ENCODE results near the gene TOR1B.
"Not testable (repeated sequence)": the region's sequence is repeated elsewhere in the genome, so short reads cannot be mapped to it uniquely, and the experiment has no call there.

TOR1B gene

DNA sequence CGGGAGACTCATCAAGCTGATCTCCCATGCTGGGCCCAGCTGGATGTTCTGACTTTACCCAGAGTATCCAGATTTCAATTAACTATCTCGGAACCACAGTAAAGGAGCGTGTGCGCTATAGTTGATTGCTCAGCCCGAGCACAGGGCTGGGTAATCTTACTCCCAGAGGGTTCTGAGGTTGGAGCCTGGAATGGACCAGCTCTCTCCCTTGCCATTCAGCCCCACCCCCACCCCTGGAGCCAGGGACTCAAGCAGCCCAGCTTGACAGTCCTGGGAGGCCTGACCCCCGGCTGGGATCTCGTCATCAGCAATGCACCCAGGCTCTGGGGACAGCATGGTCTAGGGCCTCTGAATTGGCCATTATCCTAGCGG is 26.4 kb upstream of the TOR1B start:
- DNase-seq (ENCODE audit: low read depth in 2 of 3, low spot score in 2 of 3), result no peak

DNA sequence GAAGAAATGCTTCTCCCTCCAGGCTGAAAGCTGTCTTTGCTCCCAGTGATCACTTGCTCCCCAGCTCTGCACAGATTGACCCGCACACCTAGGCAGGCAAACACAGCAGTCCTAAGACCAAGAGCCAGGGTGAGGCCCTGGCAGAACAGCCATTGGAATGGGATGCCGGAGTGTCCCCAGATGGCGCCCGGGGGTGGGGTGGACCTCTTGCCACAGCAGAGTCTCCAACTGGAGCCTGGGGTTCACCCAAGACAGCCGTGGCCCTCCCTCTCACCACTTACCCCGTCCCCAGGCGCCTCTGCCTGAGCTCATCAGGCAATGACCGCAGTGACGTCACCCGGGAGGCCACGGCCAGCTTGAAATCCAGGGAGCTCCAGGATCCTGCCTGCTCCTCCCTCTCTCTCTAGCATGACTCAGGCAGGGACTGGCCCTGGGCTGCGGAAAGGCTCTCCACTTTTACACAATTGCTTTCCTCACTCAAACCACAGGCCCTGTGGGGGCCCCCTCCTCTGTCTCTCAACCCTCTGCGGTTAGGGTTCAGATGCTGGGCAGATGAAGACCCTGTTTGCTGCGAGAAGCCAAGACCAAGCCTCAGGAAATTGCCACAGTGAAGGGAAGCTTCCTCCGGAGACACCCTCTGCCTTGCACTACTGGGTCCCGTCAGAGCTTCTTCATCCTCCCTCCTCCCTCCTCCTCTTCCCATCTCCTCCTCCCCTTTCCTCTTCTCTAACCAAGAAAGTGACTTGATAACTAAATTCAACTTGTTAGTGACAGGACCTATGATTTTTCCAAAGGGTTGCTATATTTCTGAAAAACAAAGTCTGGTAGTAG is 25.8 kb upstream of the TOR1B start:
- peak; percentile 36 to 59 (median 45) for DNase-seq (ENCODE audit: low read depth in 2 of 3, low spot score in 2 of 3)

DNA sequence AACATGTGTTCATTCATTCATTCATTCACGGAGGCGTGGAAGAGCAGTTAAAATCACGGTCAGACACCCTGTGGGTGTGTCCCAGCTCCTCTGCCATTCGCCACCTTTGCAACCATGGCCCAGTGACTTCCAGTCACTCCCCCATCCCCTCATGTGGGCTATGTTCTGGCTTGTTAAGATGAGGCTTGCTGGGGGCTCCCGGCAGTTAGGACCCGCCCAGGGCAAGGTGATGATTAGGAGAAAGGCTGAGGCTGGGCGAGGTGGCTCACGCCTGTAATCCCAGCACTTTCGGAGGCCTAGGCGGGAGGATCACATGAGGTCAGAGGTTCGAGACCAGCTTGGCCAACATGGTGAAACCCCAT is 25.2 kb upstream of the TOR1B start:
- no peak for DNase-seq (ENCODE audit: low read depth in 2 of 3, low spot score in 2 of 3)

DNA sequence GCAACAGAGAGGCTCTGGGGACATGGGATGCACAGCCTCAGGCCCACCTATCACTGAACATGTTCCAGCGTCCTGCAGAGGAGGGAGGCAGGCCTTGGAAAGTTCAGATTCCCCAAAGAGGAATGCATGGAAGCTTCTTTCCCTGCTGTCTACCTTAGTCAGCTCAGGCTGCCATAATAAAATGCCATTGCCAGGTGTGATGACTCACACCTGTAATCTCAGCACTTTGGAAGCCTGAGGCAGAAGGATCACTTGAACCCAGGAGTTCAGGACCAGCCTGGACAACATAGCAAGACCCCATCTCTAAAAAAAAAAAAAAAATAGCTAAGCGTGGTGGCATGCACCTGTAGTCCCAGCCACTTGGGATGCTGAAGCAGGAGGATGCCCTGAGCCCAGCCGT is 24.5 kb upstream of the TOR1B start:
- no peak for DNase-seq (ENCODE audit: low read depth in 2 of 3, low spot score in 2 of 3)

DNA sequence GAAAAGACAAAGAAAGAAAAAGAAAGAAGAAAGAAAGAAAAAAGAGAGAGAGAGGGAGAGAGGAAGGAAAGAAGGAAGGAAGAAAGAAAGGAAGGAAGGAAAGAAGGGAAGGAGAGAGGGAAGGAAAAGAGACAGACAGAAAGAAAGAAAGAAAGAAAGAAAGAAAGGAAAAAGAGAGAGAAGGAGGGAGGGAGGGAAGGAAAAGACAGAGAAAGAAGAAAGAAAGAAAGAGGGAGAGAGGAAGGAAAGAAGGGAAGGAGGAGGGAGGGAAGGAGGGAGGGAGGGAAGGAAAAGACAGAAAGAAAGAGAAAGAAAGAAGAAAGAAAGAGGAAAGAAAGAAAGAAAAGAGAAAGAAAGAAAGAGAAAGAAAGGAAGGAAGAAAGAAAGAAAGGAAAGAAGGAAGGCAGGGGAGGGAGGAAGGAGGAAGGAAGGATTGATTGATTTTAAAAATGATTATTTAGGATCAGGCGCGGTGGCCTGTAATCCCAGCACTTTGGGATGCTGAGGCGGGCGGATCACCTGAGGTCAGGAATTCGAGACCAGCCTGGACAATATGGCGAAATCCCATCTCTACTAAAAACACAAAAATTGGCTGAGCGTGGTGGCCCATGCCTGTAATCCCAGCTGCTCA is 23.3 kb upstream of the TOR1B start:
- no peak for DNase-seq (ENCODE audit: low read depth in 2 of 3, low spot score in 2 of 3)

DNA sequence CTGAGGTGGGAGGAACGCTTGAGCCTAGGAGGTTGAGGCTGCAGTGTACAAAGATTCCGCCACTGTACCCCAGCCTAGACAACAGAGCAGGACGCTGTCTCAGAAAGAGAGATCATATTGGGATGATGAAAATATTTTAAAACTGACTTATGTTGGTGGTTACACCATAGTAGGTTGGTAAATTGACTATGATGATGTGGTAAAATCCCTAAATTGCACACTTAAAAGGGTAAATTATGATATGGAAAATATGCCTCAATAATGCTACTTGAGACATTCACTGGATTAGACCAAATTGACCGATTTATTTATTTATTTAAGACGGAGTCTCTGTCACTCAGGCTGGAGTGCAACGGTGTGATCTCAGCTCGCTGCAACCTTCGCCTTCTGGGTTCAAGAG is 21.9 kb upstream of the TOR1B start:
- no peak for DNase-seq (ENCODE audit: low read depth in 2 of 3, low spot score in 2 of 3)

DNA sequence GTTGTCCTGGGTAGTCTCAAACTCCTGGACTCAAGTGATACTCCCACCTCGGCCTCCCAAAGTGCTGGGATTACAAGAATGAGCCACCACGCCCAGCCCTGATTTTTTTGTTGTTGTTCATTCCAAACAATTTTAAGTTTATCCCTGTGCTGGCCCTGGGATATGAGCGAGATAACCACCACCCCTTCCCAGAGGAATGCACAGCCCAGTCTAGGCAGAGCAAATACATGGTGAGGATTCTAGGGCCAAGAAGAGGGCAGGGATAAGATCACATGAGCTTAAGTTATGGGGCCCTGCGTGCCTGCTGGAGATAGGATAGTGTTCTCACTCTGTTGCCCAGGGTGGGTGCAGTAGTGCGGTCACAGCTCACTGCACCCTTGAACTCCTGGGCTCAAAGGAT is 21.0 kb upstream of the TOR1B start:
- DNase-seq (ENCODE audit: low read depth in 2 of 3, low spot score in 2 of 3), result no peak

DNA sequence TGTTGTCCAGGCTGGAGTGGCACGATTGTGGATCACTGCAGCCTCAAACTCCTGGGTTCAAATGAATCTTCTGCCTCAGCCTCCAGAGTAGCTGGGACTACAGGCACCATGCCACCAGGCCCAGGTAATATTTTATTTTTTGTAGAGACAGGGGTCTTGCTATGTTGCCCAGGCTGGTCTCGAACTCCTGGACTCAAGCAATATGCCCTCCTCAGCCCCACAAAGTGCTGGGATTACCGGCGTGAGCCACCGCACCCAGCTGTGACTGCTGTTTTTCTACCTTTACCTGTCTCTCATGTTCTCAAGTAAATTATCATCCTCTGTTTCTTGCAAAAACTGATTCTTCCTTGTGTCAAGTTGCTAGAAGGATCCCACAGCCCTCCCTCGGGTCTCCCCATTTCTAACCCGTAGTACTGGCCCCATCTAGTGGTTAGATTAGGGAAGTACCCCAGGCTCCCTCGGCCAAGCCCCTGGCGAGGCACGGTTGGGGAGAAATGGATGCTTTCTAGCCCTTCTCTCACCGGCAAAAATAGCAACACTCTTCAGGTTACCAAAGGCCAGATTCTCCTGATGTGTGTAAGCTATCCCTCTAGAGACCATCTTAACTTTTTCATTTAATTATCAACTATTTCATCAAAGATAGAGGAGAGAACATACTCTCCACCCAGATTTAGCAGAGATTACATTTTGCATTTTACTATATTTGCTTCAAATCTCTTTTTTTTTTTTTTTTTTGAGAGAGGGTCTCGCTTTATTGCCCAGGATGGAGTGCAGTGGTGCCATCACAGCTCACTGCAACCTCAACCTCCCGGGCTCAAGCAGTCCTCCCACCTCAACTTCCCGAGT is 19.2 kb upstream of the TOR1B start:
- DNase-seq (ENCODE audit: low read depth in 2 of 3, low spot score in 2 of 3), result peak; percentile 42 to 61 (median 54)

DNA sequence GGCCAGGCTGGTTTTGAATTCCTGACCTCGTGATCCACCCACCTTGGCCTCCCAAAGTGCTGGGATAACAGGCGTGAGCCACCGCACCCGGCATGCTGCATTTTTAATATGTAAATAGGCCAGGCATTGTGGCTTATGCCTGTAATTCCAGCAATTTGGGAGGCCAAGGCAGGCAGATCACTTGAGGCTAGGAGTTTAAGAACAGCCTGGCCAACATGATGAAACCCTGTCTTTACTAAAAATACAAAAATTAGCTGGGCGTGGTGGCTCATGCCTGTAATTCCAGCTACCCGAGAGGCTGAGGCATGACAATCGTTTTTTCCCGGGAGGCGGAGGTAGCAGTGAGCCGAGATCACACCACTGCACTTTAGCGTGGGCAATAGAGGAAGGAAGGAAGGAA is 18.0 kb upstream of the TOR1B start:
- not testable (repeated sequence) for DNase-seq (ENCODE audit: low read depth in 2 of 3, low spot score in 2 of 3)

DNA sequence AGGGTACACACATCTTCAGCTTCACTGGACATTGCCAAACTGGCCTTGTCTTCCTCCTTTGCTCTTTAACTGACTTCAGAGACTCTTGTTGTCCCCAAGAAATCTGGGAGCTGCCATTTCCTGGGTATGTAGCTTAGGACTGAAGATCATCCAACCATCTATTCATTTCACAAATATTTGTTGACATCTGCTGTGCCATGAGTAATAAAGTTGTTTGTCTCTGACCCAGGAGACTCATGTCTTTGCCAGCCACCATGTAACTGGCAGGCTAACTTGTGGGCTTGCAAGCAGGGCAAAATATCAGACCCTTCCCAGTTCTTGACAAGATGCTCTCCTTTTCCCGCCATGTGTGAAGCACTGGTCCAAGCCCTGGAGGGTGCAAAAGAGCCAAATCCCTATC is 17.1 kb upstream of the TOR1B start:
- DNase-seq (ENCODE audit: low read depth in 2 of 3, low spot score in 2 of 3), result no peak

DNA sequence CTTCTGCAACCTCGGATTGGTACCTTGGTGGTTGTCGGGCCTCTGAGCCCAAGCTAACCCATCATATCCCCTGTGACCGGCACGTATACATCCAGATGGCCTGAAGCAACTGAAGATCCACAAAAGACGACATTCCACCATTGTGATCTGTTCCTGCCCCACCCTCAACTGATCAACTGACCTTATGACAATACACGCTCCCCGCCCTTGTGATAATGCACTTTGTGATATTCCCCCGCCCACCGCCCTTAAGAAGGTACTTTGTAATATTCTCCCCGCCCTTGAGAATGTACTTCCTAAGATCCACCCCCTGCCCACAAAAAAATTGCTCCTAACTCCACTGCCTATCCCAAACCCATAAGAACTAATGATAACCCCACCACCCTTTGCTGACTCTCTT is 16.5 kb upstream of the TOR1B start:
- no peak for DNase-seq (ENCODE audit: low read depth in 2 of 3, low spot score in 2 of 3)

DNA sequence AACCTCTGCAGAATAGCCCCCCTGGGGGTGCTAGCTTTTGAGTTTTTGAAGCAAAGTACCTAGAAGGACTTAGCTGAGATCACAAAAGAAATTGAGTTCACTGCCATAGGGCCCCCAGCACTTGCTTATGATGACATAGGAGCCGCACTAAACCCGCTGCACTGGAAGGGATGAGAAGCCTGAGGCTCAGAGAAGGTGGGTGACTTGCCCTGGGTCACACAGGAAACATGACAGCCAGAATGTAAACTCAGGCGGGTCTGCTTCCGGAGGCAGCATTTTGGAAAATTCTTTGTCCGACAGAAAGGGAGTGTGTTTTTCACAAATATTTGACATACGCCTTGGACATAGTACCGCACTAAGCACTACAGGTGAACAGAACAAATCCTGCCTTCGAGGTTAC is 8.4 kb upstream of the TOR1B start:
- no peak for DNase-seq (ENCODE audit: low read depth in 2 of 3, low spot score in 2 of 3)

DNA sequence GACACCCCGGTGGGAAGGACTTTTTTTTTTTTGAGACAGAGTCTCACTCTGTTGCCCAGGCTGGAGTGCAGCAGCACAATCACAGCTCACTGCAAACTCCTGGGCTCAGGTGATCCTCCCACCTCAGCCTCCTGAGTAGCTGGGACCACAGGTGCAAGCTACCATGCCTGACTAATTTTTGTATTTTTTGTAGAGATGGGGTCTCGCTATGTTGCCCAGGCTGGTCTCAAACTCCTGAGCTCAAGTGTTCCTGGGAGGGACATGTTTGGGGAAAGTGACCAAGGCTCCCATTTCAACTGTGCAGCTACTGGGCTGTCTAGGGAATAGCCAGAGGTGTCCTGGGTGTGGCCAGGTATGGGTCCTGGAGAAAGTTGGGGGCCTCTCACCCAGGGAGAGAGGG is 7.0 kb upstream of the TOR1B start:
- DNase-seq (ENCODE audit: low read depth in 2 of 3, low spot score in 2 of 3), result not testable (repeated sequence)

DNA sequence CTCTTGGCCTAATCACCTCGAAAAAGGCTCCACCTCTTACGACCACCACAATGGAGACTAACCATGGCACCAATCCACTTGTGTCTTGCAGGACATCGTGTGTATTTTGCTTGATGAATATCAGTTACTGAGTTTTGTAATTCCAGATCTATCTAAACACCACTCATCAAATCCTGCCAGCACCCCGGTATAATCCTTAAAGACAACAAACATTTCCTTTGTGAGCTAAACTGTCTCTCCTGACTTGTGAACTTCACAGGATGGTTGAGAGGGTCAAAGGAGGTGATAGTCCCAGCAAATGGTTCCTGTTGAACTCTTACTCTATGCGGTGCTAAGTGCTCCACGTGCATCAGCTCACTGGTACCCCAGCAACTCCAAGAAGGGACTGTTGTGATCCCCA is 4.0 kb upstream of the TOR1B start:
- no peak for DNase-seq (ENCODE audit: low read depth in 2 of 3, low spot score in 2 of 3)

DNA sequence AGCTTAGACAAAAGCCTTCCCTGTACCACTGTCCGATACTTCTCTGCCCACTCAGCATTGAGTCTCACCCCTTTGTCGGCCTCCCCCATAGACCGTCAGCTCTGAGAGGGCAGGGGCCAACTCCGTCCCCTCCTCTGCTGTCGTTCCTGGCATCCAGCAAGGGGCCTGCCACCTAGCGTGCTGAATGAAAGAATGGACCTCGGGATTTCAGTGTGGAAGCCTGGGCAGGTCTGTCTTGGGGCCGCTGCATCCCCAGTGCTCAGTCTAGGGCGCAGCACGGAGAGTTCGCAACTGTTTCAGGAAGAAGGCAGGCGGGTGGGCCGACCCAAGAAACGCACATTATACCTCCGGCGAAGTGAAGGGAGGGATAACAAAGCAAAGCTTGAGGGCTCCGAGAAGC is 1.5 kb upstream of the TOR1B start:
- DNase-seq (ENCODE audit: low read depth in 2 of 3, low spot score in 2 of 3), result no peak

DNA sequence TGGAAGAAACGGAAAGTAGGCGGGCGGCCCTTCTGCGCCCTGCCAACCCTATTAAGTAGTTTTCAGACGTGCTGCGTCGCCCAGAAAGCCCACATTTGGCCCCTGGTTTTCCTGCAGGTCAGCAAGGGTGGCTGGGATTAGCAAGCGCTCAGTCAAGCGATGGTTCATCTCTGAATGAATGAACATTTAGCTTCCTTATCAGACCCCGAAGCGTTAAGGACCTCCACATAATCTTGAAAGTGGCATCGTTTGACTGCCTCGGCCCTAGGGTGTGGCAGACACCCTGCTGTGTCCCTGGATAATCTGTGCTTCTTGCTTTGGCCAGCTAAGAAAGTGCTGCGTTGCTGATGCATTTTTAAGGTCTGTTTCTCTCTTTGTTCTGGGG is 684 bp downstream of the TOR1B start:
- no peak for DNase-seq (ENCODE audit: low read depth in 2 of 3, low spot score in 2 of 3)

DNA sequence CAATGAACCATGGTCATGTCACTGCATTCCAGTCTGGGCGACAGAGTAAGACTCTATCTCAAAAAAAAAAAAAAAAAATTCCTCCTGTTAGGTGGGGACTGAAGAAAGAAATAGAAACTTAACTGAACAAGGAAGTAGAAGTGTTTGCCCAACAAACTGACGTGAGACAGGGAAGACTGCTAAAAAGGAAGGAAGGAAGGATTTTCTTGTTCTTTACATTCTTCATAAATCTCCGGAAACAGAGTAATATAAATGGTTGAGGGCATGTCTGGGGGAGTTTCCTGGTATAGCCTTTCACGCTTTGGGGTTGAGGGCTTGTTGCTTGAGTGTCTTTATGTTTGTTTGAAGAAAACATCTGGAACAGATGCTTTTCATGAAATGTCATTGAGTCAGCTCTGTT is 3.1 kb downstream of the TOR1B start:
- DNase-seq (ENCODE audit: low read depth in 2 of 3, low spot score in 2 of 3), result no peak

DNA sequence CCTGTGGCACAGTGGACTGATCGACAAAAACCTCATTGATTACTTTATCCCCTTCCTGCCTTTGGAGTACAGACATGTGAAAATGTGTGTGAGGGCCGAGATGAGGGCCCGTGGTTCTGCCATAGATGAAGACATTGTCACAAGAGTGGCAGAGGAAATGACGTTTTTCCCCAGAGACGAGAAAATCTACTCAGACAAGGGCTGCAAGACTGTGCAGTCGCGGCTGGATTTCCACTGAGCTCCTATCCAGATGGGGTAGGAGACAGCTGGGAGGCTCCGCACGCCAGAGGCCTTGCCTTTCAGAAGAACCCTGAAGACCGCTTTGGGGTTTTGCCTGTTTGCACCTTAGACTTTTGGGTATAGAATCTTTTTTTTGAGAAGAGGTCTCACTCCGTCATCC is 6.4 kb downstream of the TOR1B start:
- DNase-seq (ENCODE audit: low read depth in 2 of 3, low spot score in 2 of 3), result no peak

DNA sequence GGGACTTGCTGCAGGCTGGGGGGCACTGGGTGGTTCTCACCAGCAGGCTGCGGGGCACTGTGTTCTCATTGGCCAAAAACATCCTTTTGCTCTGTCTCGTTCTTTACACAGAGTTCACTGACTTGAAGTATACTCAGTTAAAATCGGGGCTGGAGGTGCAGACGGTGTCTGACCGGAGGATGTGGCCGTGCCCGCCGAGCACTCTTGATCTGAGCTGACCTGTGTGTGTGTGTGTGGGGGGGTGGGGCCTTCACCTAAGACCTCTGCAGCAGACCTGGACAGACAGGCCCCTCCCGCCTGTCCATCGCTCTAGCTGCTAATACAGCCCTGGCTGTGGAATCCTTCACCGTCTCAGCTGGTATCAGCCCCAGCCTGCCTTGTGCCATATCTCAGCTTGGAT is 7.1 kb downstream of the TOR1B start:
- DNase-seq (ENCODE audit: low read depth in 2 of 3, low spot score in 2 of 3), result no peak

DNA sequence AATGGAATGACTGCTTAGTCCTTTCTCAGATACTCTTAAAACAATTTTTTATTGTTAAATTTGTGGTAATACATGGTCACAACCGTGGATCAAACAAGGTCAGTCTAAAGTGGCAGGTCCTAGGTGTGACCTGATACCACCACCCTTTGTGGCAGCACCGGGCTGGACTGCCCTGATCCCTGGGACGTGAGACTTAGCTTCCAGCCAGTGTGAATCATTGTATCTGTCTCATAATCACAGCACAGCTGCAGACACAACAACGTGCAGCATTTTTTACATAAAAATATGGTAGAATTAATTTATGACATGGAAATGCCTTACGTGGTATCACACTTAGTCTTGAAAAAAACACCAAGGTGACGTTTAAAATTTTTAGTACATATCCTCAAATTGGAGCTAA is 7.8 kb downstream of the TOR1B start:
- DNase-seq (ENCODE audit: low read depth in 2 of 3, low spot score in 2 of 3), result no peak

DNA sequence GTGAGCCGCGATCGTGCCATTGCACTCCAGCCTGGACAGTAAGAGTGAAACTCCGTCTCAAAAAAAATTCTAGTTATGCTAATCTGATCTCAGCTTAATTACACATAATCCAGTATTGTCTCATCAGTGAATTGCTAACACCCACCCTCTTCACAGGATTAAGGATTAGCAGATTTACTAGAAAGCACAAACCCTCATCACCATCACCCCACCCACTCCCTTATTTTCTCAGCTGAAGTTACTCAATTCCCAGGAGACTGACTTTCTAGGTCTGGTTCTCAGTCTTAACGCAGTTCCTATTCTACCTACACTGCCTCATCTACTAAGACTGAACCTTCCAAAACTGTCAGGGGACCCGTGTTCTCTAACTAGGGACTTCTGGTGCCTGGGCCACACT is 9.0 kb downstream of the TOR1B start:
- DNase-seq (ENCODE audit: low read depth in 2 of 3, low spot score in 2 of 3), result no peak

DNA sequence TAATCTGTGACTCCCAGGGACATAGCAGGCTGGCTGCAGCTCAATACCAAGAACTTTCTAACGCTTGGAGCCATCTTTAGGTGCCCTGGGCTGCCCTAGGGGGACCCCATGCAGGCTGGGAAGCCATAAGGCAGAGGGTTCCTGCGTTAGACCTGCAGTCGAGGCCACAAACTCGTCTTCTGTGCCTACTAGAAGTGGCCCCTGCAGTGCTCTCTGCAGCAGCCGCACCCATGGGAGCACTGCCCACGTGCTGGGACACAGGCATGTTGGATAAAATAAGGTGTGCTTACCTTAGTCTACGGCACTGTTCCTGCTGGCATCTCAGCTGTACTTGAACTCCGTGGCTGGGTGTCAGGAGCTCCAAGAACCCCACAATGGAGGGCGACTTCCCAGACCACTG is 9.4 kb downstream of the TOR1B start:
- DNase-seq (ENCODE audit: low read depth in 2 of 3, low spot score in 2 of 3), result no peak
